ENCODE measurements around the gene SUGP2.

SUGP2 gene

DNA sequence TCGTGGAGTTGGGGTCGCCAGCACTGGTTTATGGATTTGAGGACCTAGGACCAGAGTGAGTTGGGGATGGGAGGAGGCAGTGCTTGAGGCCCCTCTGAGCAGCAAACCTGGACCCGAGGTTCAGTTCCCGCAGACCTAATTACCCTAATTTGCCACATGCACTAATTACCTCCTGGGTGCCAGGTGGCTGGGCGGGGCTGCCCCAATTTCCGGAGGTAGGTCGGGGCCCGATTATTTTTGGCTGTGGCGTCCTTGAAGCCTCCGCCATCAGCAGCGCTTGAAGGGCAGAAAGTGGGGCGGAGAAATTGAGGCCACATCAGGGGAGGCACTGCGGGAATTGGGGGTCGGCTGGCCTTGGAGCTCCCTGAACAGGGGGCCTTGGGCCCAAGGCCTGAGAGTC lies 86.4 kb downstream of the SUGP2 start:
- TF ChIP-seq, protein P1, sequence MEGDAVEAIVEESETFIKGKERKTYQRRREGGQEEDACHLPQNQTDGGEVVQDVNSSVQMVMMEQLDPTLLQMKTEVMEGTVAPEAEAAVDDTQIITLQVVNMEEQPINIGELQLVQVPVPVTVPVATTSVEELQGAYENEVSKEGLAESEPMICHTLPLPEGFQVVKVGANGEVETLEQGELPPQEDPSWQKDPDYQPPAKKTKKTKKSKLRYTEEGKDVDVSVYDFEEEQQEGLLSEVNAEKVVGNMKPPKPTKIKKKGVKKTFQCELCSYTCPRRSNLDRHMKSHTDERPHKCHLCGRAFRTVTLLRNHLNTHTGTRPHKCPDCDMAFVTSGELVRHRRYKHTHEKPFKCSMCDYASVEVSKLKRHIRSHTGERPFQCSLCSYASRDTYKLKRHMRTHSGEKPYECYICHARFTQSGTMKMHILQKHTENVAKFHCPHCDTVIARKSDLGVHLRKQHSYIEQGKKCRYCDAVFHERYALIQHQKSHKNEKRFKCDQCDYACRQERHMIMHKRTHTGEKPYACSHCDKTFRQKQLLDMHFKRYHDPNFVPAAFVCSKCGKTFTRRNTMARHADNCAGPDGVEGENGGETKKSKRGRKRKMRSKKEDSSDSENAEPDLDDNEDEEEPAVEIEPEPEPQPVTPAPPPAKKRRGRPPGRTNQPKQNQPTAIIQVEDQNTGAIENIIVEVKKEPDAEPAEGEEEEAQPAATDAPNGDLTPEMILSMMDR (IDR thresholded peaks at IDR 0.05; ENCODE audit: borderline replicate concordance, control extremely low read depth, extremely low read depth, insufficient read depth, missing control alignments), result no peak
- DNase-seq (ENCODE audit: low spot score), result no peak
- in situ Hi-C loops (cut with MboI; ENCODE audit: low sequenced_read_pairs, unreplicated experiment), result no loop called here

DNA sequence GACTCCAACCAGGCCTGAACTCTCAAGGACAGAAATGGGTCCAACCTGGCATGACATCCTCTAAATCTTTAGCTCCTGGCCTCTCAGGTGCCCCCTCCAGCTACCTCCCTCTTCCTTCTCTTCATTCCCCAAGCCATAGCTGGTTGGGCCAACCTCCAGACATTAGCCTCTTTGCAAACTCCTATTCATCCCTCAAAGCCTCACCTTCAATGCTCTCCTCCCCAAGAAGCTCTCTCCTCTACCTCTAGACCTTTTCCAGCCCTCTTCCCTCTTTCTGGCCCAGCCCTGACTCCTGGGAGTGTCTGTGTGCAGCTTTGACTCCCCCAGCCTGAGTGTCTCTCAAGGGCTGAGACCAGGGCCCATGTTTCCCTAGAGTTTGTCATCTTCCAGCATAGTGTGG lies 87.0 kb downstream of the SUGP2 start:
- no peak for DNase-seq (ENCODE audit: low spot score)
- in situ Hi-C loops (cut with MboI; ENCODE audit: low sequenced_read_pairs, unreplicated experiment), result no loop called here
- TF ChIP-seq, protein P1 (IDR thresholded peaks at IDR 0.05; ENCODE audit: borderline replicate concordance, control extremely low read depth, extremely low read depth, insufficient read depth, missing control alignments), result no peak

DNA sequence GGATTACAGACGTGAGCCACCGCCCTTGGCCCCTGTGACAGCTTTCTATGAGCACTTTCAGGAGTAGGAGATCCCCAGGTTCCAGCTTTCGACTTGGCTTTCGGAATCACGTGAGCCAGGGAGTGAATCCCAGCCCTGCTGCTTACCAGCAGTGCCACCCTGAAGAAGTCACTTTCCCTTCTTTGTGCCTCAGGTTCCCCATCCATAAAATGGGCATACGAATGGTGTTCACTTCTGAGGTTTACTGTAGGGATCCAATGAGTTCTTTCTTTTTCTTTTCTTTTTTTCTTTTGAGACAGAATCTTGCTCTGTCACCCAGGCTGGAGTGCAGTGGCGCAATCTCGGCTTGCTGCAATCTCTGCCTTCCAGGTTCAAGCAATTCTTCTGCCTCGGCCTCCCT lies 88.0 kb downstream of the SUGP2 start:
- TF ChIP-seq, protein P1 (IDR thresholded peaks at IDR 0.05; ENCODE audit: borderline replicate concordance, control extremely low read depth, extremely low read depth, insufficient read depth, missing control alignments), result no peak
- in situ Hi-C loops (cut with MboI; ENCODE audit: low sequenced_read_pairs, unreplicated experiment), result no loop called here
- no peak for DNase-seq (ENCODE audit: low spot score)

DNA sequence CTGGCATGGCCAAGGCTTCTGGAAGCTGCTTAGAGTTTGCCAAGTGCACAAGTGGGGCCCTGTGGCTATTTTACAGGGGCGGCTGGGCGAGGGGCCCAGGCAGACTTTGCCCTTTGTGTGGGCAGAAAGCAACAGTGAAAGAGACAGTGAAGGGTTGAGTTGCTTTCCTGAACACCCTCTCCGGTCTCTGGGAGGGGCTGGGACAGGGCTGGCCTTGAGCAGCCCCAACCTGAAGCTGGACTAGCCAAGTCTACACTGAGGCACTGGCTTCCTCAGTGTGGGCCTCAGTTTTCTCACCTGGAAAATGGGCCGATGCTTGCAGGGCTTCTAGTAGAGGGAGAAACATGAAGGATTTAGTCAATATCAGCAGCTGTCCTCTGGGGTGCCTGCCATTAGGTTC lies 89.9 kb downstream of the SUGP2 start:
- in situ Hi-C loops (cut with MboI; ENCODE audit: low sequenced_read_pairs, unreplicated experiment), result no loop called here
- no peak for DNase-seq (ENCODE audit: low spot score)
- TF ChIP-seq, protein P1 (IDR thresholded peaks at IDR 0.05; ENCODE audit: borderline replicate concordance, control extremely low read depth, extremely low read depth, insufficient read depth, missing control alignments), result no peak

DNA sequence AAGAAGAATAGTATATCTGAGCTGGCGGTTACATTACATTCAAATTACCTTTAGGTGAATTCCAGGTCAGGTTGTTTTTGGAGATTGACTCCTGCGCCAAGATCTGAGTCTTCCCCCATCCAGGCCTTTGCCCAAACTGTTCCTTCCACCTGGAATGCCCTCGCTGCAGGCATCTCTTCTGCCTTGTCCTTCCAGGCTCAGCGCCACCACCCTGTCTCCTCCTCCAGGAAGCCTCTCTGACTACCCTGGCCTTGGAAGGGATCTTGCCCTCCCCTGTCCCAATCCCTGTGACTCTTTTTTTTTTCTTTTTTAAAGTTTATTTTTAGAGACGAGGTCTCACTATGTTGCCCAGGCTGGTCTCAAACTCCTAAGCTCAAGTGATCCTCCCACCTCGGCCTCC lies 90.6 kb downstream of the SUGP2 start:
- no peak for DNase-seq (ENCODE audit: low spot score)
- in situ Hi-C loops (cut with MboI; ENCODE audit: low sequenced_read_pairs, unreplicated experiment), result no loop called here
- TF ChIP-seq, protein P1 (IDR thresholded peaks at IDR 0.05; ENCODE audit: borderline replicate concordance, control extremely low read depth, extremely low read depth, insufficient read depth, missing control alignments), result no peak

DNA sequence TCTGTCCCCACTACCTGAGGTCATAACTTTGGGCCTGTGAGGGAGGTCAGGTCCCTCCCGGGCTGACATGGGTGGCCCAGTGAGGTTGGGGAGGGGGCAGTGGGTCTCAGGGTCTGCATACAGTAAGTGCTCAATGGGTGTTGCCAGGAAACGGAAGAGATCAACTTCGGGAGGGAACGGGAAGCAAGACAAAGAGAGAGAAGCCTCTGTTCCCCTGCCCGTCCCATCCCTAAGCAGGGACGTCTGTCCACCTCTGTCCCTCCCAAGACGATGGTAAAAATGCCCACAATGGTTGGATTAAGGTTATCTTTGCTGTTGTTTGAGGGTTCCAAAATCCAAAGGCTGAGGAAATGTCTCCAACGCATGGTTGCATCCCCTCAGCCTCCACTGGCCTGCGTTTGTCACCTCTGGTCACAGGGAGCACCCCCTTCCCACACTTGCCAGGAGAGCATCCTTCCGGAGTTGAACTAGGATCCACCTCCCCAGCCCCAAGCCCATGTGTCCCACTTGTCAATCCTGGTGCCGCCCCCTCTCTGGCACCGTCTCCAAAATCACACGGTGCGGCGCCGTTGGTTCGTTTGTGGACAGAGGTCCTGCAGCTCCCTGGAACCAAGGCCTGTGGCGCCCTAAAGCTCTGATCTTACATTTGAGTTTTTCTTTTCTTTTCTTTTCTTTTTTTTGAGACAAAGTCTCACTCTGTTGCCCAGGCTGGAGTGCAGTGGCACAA lies 91.5 kb downstream of the SUGP2 start:
- no peak for DNase-seq (ENCODE audit: low spot score)
- TF ChIP-seq, protein P1 (IDR thresholded peaks at IDR 0.05; ENCODE audit: borderline replicate concordance, control extremely low read depth, extremely low read depth, insufficient read depth, missing control alignments), result no peak
- in situ Hi-C loops (cut with MboI; ENCODE audit: low sequenced_read_pairs, unreplicated experiment), result no loop called here

Measured in GM13976 (cell line).